Colonic mucosa (tissue), 4 donors: Measurements from ENCODE around the gene LAMC1. TPM values are rescaled to one million over a fixed set of nuclear protein-coding genes. Genes with fewer than 3 reads are reported as not detected.

Source experiments
- DNase-seq: peaks from one replicate; pipeline ENCODE4 v3.0.0-alpha.2; 2020
- H3K27ac ChIP-seq: fragments of 200-600 bp; one replicate; pipeline ENCODE4 v1.8.0; 2021
- H3K27me3 ChIP-seq: fragments of 200-600 bp; one replicate; pipeline ENCODE4 v1.8.0; 2021
- H3K36me3 ChIP-seq: fragments of 200-600 bp; one replicate; pipeline ENCODE4 v1.8.0; 2021
- H3K4me1 ChIP-seq: fragments of 200-600 bp; one replicate; pipeline ENCODE4 v1.8.0; 2021; ENCODE audit warnings: mild to moderate bottlenecking
- H3K4me3 ChIP-seq: fragments of 200-600 bp; one replicate; pipeline ENCODE4 v1.8.0; 2021
- H3K9ac ChIP-seq, 2 donors: one replicate each; pipeline ENCODE4 v1.7.0; 2013; ENCODE audit warnings: control low read depth in 2 of 2, low read depth in 2 of 2, low read length in 2 of 2
- H3K9me3 ChIP-seq: fragments of 200-600 bp; one replicate; pipeline ENCODE4 v1.8.0; 2021
- intact Hi-C: fragments of 100-400 bp; cut with DNase I; formaldehyde crosslinking; loops from one replicate; pipeline ENCODE4 v1.14.1; 2022
- total RNA-seq, 2 donors: library from RNA; stranded (reverse); fragmentation: NEBNext Ultra II Directional in 1 of 2; extraction: Animal tissue kit (Norgen Biotek cat#: 25700) in 1 of 2; gene quantifications; one replicate each; pipeline ENCODE4 v1.2.1, GENCODE V29; 2021
- TF ChIP-seq, protein P1 (sequence below): fragments of 200-600 bp; IDR thresholded peaks from one replicate; pipeline ENCODE4 v1.8.0; 2022; ENCODE audit warnings: antibody characterized with exemption, mild to moderate bottlenecking
- donor health status: healthy.
- donor health status: DM: no; HTN: no; CAD: no.
- donor health status: DM: no; HTN: no; CAD: no.

Gene LAMC1
- total RNA-seq, 2 donors from 2014 or later, result 28.0 to 54.6 TPM

DNA sequence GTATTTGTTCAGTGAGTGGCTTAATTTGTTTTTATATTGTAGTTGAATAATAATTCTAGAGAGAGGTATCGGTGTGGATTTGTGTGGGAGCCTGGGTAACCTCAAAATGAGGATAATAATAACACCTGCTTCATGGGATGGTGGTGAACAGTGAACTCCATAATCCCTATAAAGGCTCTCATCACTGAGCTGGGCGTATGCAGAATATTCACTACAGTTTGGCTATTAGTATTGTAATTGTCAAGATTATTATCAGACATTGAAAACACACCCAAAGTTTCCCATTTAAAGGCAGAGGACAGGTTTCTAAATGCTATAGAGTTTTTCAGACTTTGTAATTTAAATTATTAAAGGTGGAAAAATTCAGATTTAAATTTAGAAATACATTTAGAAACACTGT is 155.8 kb downstream of the LAMC1 start:
- H3K4me1 ChIP-seq, result no peaks in the 10 kb centered on the region
- no peak overlapping the region for H3K27ac ChIP-seq
- H3K36me3 ChIP-seq, result no peaks in the 10 kb centered on the region
- intact Hi-C loops, result no loop called here
- H3K9ac ChIP-seq, result no peak overlapping the region
- no peaks in the 10 kb centered on the region for H3K9me3 ChIP-seq
- TF ChIP-seq, protein P1, sequence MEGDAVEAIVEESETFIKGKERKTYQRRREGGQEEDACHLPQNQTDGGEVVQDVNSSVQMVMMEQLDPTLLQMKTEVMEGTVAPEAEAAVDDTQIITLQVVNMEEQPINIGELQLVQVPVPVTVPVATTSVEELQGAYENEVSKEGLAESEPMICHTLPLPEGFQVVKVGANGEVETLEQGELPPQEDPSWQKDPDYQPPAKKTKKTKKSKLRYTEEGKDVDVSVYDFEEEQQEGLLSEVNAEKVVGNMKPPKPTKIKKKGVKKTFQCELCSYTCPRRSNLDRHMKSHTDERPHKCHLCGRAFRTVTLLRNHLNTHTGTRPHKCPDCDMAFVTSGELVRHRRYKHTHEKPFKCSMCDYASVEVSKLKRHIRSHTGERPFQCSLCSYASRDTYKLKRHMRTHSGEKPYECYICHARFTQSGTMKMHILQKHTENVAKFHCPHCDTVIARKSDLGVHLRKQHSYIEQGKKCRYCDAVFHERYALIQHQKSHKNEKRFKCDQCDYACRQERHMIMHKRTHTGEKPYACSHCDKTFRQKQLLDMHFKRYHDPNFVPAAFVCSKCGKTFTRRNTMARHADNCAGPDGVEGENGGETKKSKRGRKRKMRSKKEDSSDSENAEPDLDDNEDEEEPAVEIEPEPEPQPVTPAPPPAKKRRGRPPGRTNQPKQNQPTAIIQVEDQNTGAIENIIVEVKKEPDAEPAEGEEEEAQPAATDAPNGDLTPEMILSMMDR, result no peak
- no peak for DNase-seq
- no peak overlapping the region for H3K4me3 ChIP-seq
- no peaks in the 10 kb centered on the region for H3K27me3 ChIP-seq

DNA sequence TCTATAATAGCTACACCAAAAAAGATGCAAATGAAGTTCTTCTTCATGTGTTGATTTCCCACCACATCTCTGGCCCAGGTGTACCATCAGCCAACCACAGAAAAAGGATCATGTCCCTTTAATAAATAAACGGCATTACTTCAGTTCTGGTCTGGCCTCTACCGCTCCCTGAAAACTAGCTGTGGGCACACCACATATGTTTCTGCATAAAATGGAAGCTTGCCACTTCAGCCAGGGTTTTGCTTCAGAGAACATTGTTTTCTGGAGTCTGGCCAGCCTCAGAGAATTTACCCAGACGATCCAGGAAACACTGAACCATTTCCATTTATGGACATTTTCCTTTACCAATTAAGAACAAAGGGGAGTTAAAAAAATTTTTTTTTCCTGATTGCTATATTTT is 157.0 kb downstream of the LAMC1 start:
- peak overlapping the region; percentile 58 for H3K27ac ChIP-seq
- H3K4me3 ChIP-seq, result no peak overlapping the region
- no peaks in the 10 kb centered on the region for H3K9me3 ChIP-seq
- no peaks in the 10 kb centered on the region for H3K27me3 ChIP-seq
- H3K9ac ChIP-seq, result no peak overlapping the region
- H3K4me1 ChIP-seq, result no peaks in the 10 kb centered on the region
- TF ChIP-seq, protein P1, result no peak
- intact Hi-C loops, result no loop called here
- H3K36me3 ChIP-seq, result no peaks in the 10 kb centered on the region
- peak; percentile 58 for DNase-seq

DNA sequence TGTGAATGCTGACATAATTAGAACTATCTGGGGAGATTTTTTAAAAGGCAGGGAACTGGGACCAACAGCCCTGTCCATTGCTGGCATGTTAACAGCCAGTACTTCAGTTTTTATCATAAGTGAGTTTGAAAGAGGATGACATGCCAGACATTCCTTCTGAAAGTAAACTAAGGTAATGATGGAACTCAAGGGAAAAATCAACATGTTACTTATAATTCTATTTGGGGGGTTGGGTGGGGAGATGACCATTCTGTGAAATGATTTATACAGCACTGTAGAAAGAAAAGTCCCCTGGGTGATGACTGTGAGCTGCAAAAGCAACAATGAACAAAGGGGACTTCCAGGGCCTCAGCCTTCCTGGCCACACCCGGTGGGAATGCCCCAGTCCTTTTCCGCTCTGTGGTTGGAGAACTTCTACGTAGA is 157.4 kb downstream of the LAMC1 start:
- TF ChIP-seq, protein P1, result no peak
- Histone ChIP-seq H3K9ac (no peak overlapping the region), H3K4me1 (no peaks in the 10 kb centered on the region), H3K4me3 (no peak overlapping the region), H3K36me3 (no peaks in the 10 kb centered on the region), H3K27ac (peak overlapping the region; percentile 58), H3K27me3 (no peaks in the 10 kb centered on the region), H3K9me3 (no peaks in the 10 kb centered on the region)
- peak; percentile 36 for DNase-seq
- intact Hi-C loops, result no loop called here

DNA sequence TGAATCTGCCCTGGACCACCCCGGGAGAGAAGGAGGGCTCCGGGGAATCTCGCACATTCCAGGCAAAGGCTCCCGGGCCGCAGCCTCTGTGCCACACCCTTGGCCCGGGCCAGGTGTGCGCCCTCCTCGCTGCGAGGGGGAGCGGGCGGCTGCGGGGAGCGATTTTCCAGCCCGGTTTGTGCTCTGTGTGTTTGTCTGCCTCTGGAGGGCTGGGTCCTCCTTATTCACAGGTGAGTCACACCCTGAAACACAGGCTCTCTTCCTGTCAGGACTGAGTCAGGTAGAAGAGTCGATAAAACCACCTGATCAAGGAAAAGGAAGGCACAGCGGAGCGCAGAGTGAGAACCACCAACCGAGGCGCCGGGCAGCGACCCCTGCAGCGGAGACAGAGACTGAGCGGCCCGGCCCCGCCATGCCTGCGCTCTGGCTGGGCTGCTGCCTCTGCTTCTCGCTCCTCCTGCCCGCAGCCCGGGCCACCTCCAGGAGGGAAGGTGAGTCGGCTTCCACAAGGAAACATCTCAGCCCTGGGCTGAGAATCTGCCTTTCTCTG is 162.8 kb downstream of the LAMC1 start, which contains the start of gene LAMC2:
Gene LAMC2 (plus strand): TSS at position 324 of the 550 bp plus-strand sequence. CDS start 89 bp downstream, at position 413.
- H3K9ac ChIP-seq, result peak within 1 kb of the TSS; percentile 58 to 73
- TF ChIP-seq, protein P1, result no peak

DNA sequence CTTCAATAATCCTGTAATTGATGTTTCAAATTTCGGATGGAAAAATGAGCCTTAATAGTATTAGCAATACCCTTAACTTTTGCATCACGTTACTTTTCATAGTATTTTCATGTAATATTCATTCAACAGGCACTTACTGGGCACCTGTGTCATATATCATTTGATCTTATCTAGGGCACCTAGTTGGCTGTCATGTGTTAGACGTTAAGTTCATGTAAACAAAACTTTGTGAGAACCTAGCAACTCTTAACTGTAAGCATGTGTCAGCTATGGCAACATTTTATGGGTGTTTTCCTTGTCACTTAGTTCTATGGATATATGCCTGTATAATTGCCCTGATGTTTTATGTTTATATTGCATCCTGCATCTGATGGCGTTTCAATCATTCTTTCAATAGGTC is 163.6 kb downstream of the LAMC1 start:
- Histone ChIP-seq H3K9me3 (no peaks in the 10 kb centered on the region), H3K27ac (peak overlapping the region; percentile 92), H3K36me3 (no peaks in the 10 kb centered on the region), H3K9ac (peak overlapping the region in 1 of 2 donors; percentile 73), H3K4me3 (peak overlapping the region; percentile 37), H3K27me3 (no peaks in the 10 kb centered on the region), H3K4me1 (no peaks in the 10 kb centered on the region)
- TF ChIP-seq, protein P1, result no peak
- no peak for DNase-seq
- intact Hi-C loops, result no loop called here

More for the DNA sequence above, 162.8 kb downstream of the LAMC1 start, which contains the start of gene LAMC2:
- Histone ChIP-seq H3K27me3 (no peaks in the 10 kb centered on the region), H3K36me3 (no peaks in the 10 kb centered on the region), H3K4me3 (peak within 1 kb of the TSS; percentile 37), H3K9me3 (no peaks in the 10 kb centered on the region), H3K4me1 (no peaks in the 10 kb centered on the region), H3K27ac (peak within 1 kb of the TSS; percentile 92)
- DNase-seq, result peak; percentile 73
- intact Hi-C loops, result no loop called here
